Stimulated activated CD8-positive, alpha-beta memory T cell treated with anti-CD3 and anti-CD28 coated beads, Interleukin-7, amount 100 ng/mL, for 24 hours (primary cell): ENCODE measurements around the gene GARNL3.

Experiments used
- DNase-seq: peaks from one replicate; pipeline ENCODE4 v3.0.0-alpha.2; 2020; ENCODE audit warnings: low read depth

Gene GARNL3

GRCh38 chr9:127279717-127280285, 15.2 kb downstream of the GARNL3 start:
- no peak for DNase-seq

GRCh38 chr9:127280880-127281660, 16.5 kb downstream of the GARNL3 start:
- no peak for DNase-seq

- no peak for DNase-seq
Observed at GRCh38 chr9:127281891-127282290, 17.3 kb downstream of the GARNL3 start.

- DNase-seq: no peak
Observed at GRCh38 chr9:127282611-127283010, 18.0 kb downstream of the GARNL3 start.

DNA sequence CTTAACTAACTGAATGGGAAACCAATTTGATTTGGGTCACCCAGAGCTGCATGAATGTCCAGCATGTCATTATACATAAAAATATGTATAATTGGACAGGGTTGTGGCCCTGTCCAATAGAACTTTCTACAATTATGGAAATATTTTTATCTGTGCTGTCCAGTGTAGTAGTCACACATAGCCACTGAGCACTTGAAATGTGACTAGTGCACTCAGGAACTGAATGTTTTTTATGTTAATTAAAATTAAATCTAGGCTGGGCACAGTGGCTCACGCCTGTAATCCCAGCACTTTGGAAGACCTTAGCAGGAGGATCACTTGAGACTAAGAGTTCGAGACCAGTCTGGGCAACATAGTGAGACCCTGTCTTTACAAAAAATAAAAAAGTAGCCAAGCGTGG, 18.6 kb downstream of the GARNL3 start:
- no peak for DNase-seq

GRCh38 chr9:127283917-127284497, 19.4 kb downstream of the GARNL3 start:
- DNase-seq: no peak

GRCh38 chr9:127285965-127286364, 21.4 kb downstream of the GARNL3 start:
- DNase-seq: no peak

DNA sequence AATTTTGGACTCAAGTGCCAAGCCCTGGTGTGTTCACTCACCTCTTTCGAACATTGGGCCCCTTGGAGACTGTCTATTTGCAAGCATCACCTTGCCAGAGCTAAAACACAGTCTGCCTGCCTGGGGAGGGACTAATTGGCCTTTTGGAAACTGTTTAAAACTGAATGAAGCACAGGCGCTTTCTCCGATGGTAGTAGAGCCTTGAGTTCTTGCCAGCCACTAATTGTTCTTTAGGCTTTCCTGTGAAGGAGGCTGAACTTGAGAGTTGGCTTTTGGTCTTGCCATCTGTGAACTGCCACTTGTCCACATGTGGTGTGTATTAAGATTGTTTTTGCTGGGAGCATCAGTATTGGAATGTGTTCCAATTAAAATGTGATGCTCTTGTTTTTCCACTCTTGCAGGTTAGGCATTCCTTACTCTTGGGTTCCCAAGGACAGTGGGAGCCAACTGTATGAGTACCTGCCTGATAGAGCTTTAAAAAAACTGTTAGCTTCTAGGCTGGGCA, 26.0 kb downstream of the GARNL3 start:
- DNase-seq: no peak

DNA sequence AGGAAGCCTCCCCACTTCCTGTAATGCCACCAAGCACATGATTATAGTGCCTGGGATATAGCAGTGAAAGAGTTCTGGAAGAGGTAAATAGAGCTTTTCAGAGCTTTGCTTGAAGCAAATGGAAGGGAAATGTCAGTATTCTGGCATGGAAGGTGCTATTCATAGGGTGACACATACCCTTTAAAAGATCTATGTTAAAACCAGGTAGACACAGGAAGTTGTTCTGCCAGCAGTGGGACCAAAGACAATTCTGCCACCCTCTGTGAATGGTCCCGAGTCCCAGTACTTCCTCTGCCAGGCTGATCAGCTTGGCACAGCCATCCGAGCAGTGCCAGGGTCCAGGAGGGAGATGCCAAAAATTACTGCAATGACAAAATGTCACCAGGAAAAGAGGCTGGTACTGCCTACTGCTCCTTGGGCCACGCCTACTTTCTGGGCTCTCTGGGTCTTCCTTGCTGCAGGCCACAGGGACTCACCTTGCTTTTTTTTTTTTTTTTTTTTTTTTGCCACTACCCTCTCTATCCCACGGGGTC, 26.7 kb downstream of the GARNL3 start:
- DNase-seq: no peak

DNA sequence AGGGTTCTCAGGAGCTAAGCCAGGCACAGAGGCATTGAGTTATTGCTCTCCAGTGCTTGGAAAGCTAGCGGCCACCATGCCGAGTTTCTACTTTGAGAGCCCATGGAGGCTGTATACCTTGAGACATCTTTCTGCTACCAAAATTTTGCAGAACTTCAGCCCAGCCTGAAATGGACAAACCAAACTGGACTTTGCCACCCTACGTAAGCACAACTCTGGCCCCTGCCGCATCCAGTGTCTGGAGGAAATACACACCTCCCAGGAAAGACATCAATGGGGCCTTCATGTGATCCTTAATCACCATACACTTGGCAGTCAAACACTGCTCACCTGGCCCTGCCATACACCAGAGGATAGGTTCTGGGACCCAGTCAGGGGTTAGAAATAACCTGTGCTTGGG, 27.8 kb downstream of the GARNL3 start:
- DNase-seq: no peak

DNA sequence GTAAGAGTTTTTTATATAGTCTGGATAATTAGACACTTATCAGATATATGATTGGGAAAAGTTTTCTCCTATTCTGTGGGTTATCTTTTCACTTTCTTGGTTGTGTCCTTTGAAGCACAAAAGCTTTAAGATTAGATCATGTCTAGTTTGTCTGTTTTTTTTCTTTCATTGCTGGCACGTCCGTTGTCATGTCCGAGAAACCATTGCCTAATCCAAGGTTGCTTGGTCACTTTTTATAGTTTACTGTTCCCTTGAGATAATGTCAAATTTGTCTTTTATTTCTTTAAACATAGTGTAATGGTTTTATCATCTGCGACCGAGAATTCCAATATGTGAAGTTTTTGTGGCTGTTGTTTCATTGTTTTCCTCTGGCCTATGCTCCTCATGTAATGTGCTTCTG, 28.8 kb downstream of the GARNL3 start:
- DNase-seq: no peak

- DNase-seq: no peak
Observed at GRCh38 chr9:127293767-127294166, 29.2 kb downstream of the GARNL3 start.

GRCh38 chr9:127295005-127295404, 30.4 kb downstream of the GARNL3 start:
- DNase-seq: no peak

GRCh38 chr9:127300886-127301447, 36.4 kb downstream of the GARNL3 start:
- no peak for DNase-seq

- DNase-seq: no peak
Observed at GRCh38 chr9:127303830-127304229, 39.3 kb downstream of the GARNL3 start.

- no peak for DNase-seq
Observed at GRCh38 chr9:127305206-127305837, 40.7 kb downstream of the GARNL3 start.

DNA sequence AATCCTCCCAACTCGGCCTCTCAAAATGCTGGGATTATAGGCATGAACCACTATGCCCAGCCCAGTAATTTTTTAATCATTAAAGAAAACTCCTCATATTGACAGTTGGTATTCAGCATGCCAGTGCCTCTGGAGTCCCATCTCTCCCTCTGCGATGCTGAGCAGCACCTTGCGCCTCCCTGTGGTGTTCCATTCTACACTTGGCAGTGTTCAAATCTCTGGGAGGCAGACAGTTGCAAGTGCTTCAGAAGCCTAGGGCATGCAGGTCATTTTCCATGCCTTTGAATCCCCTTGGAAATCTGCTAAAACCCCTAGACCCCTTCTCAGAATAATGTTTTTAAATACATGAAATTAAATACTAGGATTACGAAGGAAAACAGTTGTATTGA, 41.3 kb downstream of the GARNL3 start:
- no peak for DNase-seq

GRCh38 chr9:127307802-127308201, 43.2 kb downstream of the GARNL3 start:
- DNase-seq: no peak

DNA sequence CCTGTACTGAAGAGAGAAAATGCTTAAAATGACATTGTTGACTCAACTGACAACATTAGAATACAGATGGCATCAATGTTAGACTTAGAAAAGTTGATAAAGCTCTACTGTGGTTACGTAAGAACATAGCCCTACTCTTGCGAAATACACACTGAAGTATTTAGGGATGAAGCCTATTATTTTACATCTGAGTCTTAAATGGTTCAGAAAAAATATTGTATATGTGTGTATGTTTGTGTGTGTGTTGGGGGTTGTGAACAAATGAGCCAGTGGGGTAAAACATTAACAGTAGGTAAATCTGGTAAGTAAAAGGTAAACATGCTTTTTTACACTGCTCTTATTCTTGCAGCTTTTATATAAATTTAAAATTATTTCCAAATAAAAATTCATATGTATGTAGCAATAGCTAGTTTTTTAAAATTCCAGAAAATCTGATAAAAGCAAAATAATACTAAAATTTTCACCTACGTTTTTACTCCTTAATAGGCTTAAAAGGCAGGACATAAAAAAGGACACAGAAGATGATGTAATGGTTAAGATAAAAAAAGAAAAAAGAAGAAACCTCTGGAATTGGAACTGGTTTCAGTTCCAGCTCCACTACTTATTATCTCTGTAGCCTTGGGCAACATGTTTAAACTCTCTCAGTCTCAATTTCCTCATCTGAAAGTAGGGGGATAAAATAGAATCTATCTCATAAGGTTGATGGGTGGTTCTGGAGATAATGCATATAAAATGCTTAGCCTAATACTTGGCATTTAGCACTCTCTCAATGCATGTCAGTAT, 44.3 kb downstream of the GARNL3 start:
- DNase-seq: no peak

GRCh38 chr9:127309715-127310114, 45.1 kb downstream of the GARNL3 start:
- no peak for DNase-seq

GRCh38 chr9:127311239-127311741, 46.7 kb downstream of the GARNL3 start:
- DNase-seq: peak; percentile 10
